Hematopoietic multipotent progenitor cell treated with erythropoietin and hydrocortisone succinate and interleukin-3 and kit ligand, for 8 days (in vitro differentiated cells): ENCODE data around the gene RAB27A.
A peak's percentile ranks its signal among the peaks of the same experiment; 100 is the strongest.

Experiments used
- DNase-seq: peaks from one replicate; pipeline ENCODE4 v3.0.0-alpha.2; 2015

RAB27A gene

DNA sequence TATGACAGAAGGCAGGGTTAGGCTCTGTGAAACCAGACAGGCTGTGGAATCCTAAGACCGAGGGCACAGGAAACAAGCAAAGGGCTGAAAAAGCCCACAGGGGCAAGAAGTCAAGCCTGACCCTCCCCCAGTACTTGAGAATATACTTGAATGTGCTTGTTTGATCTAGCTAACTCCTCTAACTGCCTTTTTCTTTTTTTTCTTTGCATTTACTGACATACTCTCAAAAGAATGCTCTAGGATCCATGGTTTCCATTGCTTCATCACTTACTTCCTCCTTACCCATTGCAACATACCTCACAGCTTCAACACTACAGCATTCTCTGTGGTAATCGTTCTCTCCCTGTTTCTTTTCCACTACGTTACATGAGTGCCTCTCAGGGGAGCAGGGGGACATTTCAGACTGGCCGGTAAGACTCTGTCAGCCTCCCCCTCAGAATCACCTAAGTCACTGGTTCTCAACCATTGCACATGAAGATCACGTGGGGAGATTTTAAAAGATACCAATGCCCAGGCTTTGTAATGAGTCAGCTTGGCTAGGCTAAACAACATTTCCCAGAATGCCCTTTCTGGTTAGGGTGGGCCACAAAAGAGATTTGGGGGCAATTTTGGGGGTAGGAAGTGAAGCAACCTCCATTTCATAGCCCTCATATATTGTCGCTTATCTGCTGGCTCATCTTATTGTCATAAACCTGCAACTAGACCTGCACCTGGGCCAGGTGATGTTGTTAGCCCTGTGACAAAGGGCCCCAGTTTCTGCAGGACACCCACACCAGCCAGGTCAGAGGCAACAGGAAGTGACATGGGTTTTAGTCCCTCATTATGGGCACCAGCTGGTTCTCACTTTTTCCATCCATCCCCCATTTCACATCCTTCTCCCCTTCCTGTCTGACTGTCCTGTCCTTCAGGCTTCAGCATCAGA lies 68.3 kb downstream of the RAB27A start:
- DNase-seq: peak; percentile 35

DNA sequence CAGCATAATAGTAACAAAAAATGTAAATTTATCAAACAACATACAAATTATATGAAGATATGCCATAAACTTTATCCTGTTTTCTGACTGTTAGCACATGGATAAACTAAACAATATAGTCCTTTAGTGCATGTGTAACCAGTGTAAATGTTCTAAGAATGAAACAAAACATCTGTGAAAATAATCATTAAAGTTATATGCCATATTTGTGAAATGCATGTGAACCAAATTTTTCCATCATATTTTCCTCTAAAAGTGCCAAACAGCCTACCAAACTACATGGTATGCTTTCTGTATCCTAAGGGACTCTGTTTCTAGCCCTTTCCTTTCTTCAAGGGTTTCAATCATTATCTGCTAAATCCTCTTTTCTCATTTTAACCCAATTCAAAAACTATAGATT lies 69.0 kb downstream of the RAB27A start:
- DNase-seq: no peak

DNA sequence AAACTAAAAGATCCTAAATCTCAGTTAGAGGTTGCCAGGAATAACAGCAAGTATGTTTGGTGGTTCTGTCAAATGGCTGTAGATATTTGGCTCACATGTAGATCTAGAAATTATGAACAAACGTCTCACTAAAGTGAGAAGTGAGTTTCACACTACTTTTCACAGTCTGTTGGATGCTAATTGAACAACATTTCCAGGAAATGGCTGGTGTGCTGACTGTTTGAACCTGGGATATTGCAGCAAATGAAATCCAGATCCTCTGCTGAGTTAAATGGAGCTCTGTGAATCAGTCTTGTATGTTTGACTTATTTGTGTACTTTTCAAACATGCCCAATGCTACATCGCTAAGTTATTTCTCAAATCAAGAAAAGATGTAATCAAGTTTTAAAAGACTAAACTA lies 71.6 kb downstream of the RAB27A start:
- DNase-seq: no peak

DNA sequence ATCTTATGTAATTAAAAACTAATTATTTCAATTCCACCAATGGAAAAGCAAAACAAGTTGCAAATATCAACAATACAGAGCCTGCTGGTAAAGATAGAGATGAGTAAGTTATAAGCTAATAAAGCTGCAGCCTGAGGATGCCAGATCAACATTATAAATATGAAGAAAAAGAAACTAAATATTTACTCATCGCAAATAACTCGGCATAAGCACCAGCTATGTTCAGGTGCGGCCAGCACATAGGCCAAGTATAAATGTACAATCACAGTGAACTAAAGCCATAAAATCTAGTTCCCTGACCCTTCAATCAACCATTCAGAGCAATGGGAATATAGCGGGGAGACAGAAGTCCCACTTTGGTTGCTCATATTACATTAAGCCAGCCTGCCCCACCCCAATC lies 85.1 kb downstream of the RAB27A start:
- no peak for DNase-seq

DNA sequence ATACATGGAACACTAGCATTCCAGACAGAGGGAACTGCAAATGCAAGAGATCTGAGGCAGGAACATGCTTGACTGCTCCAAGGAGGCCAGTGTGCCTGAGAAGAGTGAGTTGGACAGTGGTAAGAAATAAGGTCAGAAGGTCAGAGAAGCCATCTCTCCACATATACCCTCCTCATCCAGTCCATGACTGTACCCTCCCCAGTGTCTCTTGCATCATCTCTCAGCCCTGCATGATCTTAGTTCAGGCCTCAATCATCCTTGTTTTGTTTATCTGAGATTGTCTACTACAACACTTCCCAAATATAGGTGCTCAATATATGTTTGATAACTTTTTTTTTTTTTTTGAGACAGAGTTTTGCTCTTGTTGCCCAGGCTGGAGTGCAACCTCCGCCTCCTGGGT lies 87.4 kb downstream of the RAB27A start:
- DNase-seq: no peak

DNA sequence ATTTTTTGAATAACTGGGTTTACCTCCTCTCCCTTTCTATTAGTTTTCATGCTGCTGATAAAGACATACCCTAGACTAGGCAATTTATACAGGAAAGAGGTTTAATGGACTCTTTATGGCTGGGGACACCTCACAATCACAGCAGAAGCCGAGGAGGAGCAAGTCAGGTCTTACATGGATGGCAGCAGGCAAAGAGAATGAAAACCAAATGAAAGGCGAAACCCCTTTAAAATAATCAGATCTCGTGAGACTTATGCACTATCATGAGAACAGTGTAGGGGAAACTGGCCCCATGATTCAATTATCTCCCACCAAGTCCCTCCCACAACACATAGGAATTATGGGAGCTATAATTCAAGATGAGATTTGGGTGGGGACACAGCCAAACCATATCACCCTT lies 90.9 kb downstream of the RAB27A start:
- DNase-seq: no peak

DNA sequence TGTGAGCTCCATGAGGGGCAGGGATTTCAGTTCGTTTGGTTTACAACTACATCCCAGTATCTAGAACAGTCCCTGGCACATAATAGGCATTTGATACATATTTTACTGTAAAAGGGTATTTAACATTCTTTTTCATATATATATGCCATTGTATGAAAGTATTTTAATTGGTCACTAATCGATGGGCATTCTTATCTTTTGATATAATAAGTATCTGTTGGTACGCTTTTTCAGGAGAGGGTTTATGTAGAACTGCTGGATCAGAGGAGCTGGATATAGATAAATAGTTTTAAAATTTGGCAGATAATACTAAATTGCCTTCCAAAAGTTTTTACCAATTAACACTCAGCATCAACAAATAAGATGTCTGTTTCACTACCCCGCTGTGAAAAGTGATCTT lies 91.9 kb downstream of the RAB27A start:
- no peak for DNase-seq

DNA sequence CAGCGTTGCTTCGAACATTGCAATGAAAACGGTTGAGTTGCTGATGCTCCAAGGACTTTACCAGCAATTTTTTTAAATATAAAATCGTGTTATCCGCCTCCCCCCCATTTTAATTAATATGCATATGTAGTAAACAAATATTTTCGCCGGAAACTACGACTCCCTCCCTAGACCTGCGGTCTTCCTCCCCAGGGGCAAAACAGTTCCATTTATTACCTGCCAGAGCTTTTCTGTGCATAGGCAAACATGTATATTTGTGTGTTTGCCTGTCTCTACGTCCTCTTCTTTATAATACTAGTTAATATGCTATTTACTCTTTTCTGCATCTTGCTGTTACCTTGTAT lies 92.3 kb downstream of the RAB27A start:
- DNase-seq: no peak

DNA sequence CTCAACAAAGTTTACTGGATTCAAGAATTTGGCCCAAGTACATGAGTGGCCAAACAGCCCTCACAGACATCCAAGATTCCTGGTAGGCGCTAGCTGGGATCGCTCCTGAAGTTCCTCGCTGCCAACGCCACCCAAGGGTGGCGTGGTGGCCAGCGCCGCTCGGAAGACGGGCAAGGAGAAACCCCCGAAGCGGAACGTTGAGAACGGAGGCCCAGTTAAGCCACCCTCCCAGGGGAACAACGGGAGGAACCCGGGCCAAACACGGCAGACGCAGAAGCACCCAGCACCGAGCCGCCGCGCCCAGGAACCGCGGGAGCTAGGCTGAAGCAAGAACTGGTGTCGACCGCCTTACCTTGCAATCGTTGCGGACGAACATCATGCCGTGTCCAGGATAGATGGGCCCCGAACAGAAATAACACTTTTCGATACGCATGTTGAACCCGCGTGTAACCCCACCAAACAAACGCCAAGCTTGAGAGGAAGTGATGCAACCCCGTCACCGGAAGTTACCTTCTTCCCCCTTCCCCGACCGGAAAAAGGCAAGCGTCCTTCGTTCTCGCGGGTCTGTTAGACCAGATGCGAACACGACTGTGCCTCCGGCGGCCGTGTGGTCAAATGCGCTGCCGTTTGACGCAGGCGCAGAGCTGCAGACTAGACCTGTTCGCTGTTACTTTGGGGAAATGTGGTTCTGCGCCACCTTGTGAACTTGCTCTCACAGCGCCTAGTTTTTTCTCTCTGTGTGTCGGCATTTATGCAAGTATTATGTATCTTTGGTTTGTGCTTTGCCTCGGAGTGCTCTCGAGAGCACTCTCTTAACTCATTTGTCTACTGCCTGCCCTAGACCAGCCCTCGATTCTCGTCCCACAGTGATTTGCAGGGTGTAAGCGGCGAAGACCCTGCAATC lies 92.9 kb downstream of the RAB27A start, which contains the start of gene RSL24D1:
RSL24D1 (minus strand) TSS at position 484 of the 904 bp plus-strand sequence; CDS start at position 433, 51 bp downstream.
- peak; percentile 99 for DNase-seq

DNA sequence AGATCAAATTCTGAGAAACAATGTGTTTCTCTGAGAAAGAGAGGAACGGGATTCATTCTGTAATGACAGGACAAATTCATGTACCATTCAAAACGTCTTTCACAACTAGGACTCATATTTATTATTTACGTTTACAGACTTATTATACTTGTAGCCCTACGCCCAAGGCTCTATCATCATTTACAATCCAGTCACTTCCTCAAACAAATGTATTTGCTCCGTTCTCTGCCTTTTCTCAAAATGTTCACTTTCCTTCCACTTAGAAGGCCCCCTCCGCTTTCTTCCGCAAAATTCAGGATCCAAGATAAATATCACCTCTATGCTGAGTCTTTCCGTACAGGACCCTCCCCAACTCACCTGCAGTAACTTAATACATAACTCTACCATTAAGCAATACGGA lies 93.6 kb downstream of the RAB27A start:
- peak; percentile 26 for DNase-seq

DNA sequence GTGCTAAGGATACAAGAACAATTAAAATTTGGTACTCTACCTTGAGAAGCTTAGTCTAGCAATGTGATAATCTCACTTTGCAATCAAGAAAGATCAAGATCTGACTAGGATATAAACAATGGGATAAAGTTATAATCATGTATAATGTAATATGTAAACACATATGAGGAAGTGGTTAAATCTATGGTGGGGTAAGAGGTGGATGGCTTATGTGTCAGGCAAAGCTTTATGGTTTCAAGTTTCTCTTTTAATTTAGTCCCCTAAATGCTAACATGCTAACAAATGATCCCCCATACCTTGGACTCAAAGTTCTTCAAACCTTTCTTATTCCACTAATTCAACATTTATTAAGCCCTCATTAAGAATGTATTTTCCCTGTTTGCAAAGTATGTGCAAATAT lies 95.4 kb downstream of the RAB27A start:
- DNase-seq: no peak

DNA sequence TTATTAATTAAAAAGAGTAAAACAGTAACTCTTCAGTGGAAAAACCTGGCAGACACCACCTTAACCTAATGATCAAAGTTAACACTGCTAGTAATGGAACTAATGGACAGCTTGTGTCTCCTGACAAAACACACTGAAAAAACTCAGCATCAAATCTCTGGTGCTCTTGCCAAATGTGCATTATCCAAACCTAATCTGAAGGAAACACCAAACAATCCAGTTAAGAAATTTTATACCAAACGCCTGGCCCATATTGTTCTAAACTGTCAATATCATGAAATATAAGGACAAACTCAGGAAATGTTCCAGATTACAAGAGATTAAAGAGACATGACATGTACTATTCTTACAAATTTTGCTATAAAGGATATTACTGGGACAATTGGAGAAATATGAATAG lies 103.3 kb downstream of the RAB27A start:
- DNase-seq: no peak

DNA sequence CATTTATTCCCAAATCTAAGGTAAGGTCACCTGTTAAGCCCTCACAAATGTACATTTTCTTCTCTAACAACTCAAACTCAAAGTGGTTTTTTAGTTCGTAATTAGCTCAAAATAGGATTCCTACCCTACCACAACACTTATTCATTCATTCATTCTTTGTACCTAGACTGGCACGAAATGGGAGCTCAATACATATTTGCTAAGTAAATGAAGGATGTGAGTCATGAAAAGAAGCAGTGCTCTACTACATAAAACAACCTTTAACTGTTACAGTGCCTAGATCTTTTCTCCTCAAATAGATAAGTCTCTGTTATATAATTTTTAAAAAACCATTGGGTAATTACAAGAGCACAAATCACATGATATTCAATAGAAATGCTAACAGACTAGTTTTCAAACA lies 105.9 kb downstream of the RAB27A start:
- DNase-seq: no peak

DNA sequence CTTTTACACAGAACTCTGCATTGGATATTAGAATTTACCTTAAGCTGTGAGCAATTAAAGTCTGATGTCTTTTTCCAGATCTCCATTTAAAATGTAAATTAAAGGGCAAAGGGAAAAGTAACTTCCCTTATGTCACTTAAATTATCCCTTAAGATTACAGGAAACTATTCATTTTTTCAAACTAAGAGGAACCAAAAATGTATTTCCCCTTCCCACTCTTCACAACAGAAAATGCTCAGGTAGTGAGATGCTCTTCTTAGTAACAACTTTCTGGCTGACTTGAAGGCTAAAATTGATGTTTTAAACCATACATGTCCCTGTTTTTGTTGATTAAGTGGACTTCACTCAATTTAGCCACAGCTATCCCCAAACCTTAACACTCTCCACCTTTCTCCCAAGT lies 110.5 kb downstream of the RAB27A start:
- DNase-seq: no peak

DNA sequence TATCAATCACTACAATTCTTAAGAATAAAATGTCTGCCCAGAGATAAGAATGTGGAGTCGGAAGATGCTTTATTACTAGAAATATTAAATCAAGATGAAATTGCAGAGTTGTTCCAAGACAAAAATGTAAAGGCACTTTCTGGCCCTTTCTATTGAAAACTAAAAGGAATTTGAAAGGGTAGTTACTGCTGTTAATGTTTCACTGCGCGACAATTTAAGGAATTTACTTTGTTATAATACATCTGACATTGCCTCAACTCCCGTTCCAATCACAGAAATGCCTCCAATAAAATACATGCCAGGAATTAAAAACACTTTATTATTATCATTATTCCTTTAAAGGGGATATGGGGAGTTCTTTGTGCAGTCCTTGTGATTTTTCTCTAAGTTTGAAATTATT lies 119.3 kb downstream of the RAB27A start:
- no peak for DNase-seq

DNA sequence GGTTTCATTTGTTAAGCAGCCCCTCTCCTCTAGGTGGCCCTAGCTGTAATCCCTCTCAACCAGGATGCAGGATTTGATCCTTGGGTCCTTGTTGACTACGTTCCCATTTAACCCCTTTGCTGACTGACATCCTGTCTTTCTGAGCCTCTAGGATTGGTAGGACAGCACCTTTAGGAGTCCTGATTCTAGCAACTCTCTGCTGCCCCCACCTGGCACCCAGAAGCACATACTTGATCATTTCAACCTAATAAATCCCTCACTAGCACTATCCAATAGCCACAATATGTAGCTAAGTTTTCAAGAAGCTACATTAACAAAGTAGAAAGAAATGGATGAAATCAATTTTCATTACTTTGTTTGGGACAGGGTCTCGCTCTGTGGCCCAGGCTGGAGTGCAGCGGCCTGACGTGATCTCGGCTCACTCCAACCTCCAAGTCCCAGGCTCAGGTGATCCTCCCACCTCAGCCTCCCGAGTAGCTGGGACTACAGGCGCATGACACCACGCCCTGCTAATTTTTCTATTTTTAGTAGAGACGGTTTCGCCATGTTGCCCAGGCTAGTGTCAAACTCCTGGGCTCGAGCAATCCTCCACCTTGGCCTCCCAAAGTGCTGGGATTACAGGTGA lies 121.2 kb downstream of the RAB27A start:
- DNase-seq: peak; percentile 65

DNA sequence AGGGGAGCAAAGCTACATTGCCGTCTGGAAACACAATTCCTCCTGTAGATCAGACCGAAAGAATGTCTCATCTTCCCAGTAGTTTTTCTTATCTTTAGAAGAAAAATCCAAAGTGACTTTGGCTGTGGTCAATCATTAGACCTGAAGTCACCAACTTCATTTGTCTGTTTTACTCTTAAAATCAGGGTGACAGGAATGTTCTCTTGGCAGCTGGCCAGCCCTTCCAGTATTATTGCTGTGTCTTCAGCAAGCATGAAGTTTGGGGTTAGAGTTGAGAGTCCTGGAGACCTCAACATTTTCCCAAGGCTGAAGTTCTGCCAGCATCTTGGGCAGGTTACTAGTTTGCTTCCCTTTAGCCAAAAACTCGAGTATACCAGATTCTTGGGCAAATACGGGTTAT lies 125.3 kb downstream of the RAB27A start:
- DNase-seq: no peak
